GM21529 (cell line): ENCODE measurements around the gene USP37.

Source experiments
- ATAC-seq: cut with Tn5 transposase; IDR thresholded peaks from one replicate; pipeline ENCODE4 v1.9.1; 2021; ENCODE audit not compliant: unreplicated experiment

USP37 gene

DNA sequence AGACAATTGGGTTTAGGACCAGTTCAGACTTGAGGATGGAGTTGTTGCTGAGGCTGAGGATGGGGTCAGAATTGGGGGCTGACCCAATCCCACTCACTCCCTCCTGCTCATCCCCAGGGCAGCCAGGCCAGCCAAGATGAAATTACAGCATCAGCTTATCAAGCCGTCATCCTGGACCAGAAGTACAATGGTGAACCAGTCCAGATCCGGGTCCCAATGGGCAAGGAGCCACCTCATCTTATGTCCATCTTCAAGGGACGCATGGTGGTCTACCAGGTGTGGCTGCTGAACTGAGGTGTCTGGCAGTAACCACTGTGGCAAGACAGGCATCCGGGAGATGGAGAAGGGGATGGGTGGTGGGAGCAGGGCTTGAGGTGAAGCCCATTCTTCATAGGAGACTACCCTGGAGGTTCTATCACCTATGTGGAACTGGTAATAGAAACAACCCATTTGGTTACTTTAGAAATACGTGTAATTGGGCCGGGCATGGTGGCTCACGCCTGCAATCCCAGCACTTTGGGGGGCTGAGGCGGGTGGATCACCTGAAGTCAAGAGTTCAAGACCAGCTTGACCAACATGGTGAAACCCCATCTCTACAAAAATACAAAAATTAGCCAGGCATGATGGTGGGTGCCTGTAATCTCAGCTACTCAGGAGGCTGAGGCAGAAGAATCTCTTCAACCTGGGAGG is 135.3 kb downstream of the USP37 start:
- no peak for ATAC-seq

- no peak for ATAC-seq
Measured at GRCh38 chr2:218431878-218432277, 136.3 kb downstream of the USP37 start.

- ATAC-seq = no peak
Measured at GRCh38 chr2:218430721-218431120, 137.4 kb downstream of the USP37 start.

- ATAC-seq = no peak
Measured at GRCh38 chr2:218429911-218430692, 138.0 kb downstream of the USP37 start.

GRCh38 chr2:218428846-218429558 is 139.1 kb downstream of the USP37 start:
- ATAC-seq = no peak

DNA sequence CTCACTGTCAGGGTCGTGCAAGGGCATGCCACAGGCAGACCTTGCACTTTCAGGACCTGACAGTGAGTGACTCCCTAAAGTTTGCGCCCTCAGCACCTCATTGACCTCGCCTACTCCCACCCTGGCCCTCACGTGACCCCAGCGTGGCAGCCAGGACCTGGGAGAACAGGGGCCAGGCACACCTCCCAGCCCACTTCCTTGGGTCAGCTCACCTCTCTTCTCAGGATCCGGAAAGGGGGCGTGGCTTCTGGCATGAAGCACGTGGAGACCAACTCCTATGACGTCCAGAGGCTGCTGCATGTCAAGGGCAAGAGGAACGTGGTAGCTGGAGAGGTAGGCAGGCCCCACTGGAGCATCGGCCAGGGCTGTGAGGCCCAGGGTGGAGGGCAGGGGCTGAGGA is 140.4 kb downstream of the USP37 start:
- no peak for ATAC-seq

DNA sequence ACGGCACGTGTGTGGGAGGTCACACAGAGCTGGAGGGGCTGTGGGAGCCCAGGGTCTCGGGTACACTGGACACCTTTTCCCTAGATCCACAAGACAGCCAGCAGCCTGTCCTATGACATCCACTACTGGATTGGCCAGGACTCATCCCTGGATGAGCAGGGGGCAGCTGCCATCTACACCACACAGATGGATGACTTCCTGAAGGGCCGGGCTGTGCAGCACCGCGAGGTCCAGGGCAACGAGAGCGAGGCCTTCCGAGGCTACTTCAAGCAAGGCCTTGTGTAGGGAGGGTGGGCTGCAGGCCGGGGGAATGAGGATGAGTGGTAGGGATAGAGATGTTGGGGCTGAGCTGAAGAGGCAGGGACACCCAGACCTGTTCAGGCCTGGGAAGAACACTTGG is 142.6 kb downstream of the USP37 start:
- no peak for ATAC-seq

GRCh38 chr2:218423584-218423983 is 144.6 kb downstream of the USP37 start:
- no peak for ATAC-seq

DNA sequence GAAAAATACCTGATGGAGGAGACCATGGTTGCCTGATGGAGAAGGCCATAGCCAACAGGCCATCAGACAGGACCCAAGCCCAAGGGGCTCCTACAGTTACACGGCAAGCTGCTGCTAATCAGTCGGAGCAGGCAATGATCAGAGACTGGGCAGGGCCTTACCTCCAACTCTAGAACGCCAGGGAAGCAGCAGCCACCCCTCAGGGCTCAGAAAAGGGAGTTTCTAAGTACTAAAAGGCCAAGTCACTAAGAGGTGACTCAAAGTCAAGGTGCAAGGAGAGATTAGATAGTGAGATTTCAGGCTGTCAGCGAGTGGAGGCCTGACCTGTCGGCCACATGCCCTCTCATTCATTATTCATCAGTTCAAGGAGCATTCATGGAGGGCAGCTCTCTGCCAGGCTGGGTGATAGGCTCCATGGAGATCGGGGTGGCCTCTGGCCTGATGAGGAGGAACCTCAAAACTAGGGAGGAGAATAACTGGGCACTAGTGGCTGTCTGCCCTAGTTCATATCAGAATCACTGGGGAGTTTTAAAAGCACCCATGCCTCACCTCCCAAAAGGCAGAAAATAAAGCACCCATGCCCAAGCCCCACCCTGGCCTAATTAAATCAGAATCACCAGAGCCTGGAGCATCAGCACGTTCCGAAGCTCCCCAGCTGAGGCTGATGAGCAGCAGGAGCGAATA is 145.6 kb downstream of the USP37 start:
- no peak for ATAC-seq

DNA sequence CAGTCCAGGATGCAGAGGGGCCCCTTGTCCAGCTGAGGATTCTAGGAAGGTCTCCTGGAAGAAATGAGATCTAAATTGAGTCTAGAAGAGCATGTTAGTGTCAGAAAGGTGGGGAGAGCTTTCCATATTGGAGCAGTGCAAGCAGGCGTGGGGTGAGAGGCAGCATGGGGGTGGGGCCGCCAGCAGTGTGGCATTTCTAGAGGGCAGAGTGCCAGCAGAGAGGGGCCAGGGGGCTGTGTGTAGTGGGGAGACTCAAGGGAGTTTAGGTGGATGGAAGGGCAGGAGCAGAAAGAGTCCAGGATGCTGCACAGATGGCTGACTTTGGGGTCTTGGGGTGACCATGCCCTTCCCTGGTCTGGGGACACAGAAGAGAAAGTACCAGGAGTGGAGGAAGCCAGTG is 147.1 kb downstream of the USP37 start:
- ATAC-seq = no peak

DNA sequence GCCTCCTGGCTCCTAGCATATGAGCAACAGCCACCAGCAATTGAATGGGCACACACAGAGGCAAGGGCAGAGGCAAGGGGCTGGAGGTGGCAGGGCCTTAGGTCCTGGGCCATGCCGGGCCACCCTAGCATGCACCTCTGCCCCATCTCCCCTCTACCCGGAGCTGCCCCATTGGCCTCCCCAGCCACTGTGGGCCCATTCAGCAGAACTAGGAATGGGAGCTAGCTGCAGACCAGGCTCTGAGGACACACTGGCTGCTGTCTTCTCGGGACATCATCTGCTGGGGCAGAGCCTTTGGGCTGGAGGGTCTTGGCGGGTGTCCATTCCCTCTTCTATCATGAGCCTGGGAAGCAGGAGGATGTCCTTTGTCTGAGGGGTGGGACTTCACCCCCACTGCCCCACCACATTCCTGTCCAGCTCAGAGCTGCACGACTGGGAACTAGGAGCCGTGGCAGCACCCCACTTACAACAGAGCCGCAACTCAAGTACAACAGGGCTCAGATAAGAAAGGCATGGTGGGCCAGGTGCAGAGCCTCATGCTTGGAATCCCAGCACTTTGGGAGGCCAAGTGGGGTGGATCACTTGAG is 148.4 kb downstream of the USP37 start:
- no peak for ATAC-seq

DNA sequence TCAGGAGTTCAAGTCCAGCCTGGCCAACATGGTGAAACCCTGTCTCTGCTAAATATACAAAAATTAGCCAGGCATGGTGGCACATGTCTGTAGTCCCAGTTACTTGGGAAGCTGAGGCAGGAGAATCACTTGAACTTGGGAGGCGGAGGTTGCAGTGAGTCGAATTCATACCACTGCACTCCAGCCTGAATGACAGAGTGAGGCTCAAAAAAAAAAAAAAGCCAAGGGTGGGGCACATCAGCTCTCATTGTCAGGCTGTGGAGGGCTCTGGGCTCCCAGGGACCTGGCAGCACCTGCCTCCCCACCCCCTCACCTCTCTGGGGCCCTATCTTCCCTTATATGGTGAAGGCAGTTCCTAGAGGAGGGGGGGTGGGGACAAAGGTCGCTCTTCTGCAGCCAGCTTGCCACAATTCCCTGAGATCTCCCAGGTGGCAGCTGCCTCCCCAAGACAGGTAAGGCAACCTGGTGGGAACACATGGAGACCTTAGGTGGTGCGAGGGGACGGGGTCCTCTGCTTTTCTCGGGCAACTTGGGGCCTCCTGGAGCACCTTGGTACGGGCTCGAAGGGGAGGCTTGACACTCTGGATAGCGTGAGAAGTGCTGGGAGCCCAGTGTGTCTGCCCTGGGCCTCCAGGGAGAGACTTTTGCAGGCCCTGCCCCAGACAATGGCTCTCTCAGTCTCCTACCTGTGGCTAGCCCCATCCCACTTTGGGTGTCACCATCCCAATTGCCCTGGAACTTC is 149.3 kb downstream of the USP37 start, which contains the start of gene VIL1:
VIL1 (plus strand) TSS at position 407 of the 742 bp plus-strand sequence. CDS start 4,656 bp downstream, outside the sequence.
- no peak for ATAC-seq

DNA sequence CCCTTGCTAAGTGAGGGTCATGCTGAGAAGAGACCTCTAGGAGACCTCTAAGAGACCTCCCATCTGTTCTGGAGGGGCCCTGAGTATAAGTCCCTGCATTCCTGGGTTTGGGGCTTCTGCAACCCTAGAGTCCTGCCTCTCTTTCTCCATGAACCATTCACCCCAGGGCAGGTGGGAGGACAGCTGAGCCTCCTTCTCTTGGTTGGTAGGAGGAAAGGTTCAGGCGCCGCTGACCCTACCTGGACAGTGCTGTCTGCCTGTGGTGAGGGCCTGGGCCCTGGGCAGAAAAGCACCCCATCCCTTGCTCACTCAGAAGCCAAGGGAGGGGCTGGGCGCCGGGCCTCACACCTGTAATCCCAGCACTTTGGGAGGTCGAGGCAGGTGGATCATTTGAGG is 149.8 kb downstream of the USP37 start:
- no peak for ATAC-seq

GRCh38 chr2:218407717-218408116 is 160.4 kb downstream of the USP37 start:
- no peak for ATAC-seq

DNA sequence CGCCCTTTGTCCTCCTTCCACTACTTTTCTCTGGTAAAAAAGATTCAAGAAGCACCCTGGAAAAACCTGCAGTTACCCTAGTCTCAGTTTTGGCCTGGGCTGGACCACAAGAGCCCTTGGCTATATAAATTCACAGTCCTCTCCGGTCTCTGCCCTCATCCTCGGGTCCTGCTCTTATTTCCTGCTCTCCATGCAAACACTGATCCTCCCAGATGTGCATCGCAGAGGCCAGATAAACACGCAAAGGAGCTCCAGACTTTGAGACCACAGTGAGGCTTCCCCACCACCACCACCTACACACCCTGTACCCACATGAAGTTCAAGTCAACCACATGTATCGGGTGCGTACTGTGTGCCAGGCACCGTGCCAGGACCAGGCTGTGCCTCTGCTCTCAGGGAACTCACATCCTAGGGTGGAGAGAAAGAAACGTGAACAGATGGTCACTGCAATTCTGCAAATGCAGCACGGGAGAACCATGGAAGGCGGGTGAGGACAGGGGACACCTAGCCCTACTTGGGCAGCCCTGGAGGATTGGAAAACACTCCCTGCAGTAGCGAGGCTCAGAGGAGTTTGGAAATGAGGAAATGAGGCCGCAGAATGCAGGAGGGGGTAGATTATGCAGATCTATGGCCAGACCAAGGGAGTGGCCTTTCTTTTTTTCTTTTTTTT is 161.1 kb downstream of the USP37 start:
- peak; percentile 2 for ATAC-seq

- peak; percentile 83 for ATAC-seq
Measured at GRCh38 chr2:218406209-218406948, 161.8 kb downstream of the USP37 start.

DNA sequence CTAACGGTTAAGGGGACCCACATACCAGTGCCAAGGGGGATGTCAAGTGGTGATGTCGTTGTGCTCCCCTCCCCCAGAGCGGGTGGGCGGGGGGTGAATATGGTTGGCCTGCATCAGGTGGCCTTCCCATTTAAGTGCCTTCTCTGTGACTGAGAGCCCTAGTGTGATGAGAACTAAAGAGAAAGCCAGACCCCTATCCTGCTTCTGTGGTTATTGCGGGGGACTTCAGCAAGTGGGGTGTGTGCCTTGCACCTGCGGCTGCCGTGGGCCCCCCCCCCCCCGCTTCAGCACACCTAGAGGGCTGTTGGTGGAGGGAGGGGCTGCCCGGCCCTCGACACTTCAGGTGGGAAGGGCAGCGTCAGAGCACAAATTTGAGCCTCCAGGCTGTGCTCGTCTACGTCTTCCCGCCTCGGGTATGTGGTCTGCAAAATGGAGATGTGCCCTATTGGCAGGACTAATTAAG is 162.4 kb downstream of the USP37 start:
- ATAC-seq = no peak

GRCh38 chr2:218405086-218405745 is 162.9 kb downstream of the USP37 start:
- ATAC-seq = no peak
